NCI-H1105 treated with DMSO at 0.1 percent for 48 hours (cell line): ENCODE measurements around the gene RAP1GDS1.
"Not testable (repeated sequence)": the region's sequence is repeated elsewhere in the genome, so short reads cannot be mapped to it uniquely, and the experiment has no call there.

ENCODE experiments used
- DNase-seq: peaks from one replicate; lab custom pipeline; 2025; lab: John Stamatoyannopoulos, UW

Gene RAP1GDS1

DNA sequence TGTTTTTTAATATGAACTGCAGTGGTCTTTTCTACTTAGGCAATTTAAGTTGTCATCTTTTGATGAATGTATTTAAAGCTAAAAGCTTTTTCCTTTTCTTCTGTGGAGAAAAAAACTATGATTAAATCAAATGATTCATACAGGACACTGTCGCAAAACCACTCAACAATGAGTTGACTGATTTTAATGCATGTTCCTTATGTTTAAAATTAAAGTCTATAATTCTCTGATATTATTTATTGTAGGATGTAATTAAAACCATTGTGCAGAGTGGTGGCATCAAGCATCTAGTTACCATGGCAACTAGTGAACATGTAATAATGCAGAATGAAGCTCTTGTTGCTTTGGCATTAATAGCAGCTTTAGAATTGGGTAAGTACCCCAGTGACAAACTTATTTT is 172.5 kb downstream of the RAP1GDS1 start:
- DNase-seq = no peak

DNA sequence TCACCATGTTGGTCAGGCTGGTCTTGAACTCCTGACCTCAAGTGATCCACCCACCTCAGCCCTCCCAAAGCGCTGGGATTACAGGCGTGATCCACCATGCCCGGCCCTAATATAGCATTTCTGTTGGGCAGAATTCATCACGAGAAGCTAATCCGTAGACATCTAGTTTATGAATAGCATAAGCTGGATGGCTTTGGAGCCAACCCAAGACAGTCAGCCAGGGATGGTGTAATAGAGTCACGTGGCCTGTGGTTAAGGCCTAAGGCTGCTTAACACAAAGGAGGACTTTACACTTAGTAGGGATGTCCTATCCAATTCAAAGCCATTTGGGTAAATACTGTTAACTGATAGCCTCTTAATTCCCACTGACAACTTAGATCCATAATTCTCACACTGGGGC is 173.6 kb downstream of the RAP1GDS1 start:
- DNase-seq = no peak

DNA sequence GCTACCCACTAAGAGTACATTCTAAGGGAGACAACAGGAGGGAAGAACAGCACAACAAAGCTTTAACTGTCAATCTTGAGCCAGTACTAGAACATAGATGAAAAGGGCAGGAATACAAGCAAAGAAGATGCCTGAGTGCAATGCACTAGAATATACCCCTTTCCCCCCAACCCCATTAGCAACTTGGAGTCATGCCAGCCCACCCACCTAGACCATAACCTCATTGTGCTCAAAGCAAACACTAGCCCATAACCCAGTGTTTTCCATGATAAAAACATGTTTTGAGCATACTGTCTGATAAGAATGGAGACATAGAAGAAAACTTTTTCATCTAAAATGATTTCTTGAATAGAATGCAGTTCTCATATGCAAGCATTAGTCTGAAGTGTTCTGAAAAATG is 183.2 kb downstream of the RAP1GDS1 start:
- no peak for DNase-seq

- no peak for DNase-seq
Observed at GRCh38 chr4:98446499-98447375, 185.6 kb downstream of the RAP1GDS1 start.

DNA sequence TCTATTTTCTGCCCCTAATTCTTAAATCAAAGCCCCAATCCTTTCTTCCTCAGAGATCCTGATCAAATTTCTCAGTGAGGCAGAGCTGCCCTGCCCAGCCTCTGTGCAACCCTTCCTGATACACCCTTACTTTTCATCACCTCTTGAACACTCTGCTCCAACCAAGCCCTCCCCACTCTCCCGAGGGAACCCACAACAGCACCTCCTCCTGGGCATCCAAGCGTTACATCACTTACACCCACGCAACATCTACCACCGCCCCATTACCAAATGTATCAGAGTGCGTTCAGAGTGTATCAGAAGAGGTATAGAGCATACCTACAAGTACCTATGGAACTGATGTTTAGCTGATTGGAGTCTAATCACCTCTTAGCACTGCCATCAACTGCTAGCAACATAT is 186.5 kb downstream of the RAP1GDS1 start:
- DNase-seq = no peak

- no peak for DNase-seq
Observed at GRCh38 chr4:98448908-98449307, 187.7 kb downstream of the RAP1GDS1 start.

DNA sequence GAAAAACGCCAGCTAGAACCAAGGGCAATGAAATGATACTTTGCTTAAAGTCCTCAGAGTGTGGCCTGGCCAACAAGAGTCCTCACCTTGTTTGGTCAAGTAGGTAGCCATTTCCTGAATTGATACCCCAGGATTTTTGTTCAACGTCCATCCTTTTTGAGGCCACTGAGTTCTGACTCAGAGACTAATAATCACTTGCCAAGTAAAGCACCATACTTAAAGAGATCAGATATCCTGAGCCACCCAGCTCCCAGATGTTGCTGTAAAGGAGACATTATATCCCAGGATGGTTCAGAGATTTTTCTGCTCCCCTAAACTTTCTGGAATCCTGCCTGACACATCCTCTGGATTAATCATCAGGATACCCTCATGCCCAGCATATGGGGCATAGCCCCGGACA is 190.9 kb downstream of the RAP1GDS1 start:
- DNase-seq = no peak

GRCh38 chr4:98457422-98457821 is 196.2 kb downstream of the RAP1GDS1 start:
- DNase-seq = not testable (repeated sequence)

DNA sequence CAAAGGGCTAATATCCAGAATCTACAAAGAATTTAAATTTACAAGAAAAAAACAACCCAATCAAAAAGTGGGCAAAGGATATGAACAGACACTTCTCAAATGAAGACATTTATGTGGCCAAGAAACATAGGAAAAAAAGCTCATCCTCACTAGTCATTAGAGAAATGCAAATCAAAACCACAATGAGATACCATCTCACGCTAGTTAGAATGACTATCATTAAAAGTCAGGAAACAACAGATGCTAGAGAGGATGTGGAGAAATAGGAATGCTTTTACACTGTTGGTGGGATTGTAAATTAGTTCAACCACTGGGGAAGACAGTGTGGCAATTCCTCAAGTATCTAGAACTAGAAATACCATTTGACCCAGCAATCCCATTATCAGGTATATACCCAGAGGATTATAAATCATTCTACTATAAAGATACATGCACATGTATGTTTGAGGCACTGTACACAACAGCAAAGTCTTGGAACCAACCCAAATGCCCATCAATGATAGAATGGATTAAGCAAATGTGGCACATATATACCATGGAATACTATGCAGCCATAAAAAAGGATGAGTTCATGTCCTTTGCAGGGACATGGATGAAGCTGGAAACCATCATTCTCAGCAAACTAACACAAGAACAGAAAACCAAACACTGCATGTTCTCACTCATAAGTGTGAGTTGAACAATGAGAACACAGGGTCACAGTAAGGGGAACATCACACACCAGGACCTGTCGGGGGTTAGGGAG is 200.1 kb downstream of the RAP1GDS1 start:
- DNase-seq = not testable (repeated sequence)

- no peak for DNase-seq
Observed at GRCh38 chr4:98462487-98462886, 201.3 kb downstream of the RAP1GDS1 start.

DNA sequence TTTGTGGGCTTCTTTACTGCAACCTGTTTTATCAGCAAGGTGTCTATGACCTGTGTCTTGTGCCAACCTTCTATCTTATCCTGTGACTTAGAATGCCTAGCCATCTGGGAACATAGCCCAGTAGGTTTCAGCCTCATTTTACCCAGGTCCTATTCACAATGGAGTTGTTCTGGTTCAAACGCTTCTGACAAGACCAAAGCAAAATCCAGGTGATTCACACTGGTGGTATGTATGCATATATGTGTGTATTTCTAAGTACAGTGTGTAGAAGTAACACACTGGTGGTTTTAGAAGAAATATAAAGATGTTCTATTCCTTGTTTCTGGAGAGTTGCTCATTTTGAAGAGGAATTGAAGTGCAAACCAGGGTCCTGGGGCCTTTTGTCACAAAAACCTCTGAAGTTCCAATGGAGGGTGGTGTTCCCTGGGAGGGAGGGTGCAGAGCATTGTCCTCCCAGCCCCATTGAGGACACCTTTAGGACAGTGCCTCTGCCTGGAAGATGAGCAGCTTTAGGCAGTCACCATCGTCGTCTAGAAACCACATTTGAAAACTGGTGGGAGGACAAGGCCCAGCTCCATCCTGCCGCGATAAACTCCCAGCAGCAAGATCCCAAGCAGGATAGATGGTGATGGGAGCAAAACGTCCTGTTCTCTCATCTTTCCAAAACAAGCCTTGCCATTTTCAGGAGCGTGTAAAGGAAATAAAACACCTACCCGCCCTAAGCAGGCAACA is 205.8 kb downstream of the RAP1GDS1 start:
- DNase-seq = no peak

GRCh38 chr4:98467627-98468072 is 206.5 kb downstream of the RAP1GDS1 start:
- peak; percentile 59 for DNase-seq

DNA sequence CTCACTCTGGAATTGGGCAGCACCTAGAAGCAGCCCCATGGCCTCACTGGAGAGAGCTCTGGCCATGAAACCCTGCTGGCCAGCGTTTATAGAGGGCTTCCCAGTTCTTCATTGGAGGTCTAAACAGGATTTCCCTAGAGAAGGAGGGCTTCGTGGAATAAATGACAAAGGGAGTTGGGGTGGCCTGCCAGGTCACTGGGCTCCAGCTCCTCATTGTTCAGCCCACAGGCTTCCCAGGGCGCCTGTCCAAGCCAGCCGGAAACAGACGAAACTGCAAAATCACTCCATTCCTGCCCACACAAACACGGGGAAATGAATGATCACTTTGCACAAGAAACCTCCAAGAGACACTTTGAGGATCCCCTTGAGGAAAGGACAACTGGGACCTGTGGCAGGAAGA is 207.5 kb downstream of the RAP1GDS1 start:
- DNase-seq = no peak

DNA sequence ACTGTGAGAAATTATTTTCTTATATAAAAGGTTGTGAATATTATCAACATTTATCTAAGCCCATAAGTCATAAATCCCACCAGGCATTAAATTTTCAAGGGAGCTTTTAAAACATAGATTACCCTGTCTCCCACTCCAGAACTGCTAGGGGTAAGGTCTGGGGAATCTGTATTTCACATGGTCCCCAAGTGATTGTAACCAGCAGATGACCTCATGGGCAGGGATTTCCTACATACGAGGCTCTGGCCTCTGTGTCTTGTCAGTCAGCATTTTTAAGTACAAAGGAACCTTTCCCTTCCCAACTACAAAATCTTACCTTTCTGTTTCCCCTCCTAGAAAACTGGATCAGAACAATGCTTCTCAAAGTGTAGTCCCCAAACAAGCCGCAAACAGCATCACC is 208.6 kb downstream of the RAP1GDS1 start:
- no peak for DNase-seq

DNA sequence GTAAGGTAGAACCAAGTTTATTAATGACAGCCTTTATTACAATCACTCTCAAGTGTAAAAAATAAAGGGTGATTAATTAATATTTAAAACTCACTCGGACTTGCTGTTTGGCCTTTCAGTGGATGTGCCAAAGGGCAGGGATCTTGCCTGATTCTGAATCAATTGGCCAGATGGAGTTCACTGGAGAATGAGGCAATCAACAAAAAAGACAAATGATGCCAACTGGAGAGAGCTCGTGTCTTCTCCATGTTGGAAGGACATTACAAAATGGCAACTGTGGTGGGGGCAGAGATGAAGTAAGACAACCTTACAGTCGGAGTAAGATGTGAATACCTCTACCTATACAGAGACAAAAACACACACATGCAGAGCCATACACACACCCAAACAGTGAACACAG is 209.2 kb downstream of the RAP1GDS1 start:
- DNase-seq = no peak

- DNase-seq = no peak
Observed at GRCh38 chr4:98470831-98471230, 209.6 kb downstream of the RAP1GDS1 start.

DNA sequence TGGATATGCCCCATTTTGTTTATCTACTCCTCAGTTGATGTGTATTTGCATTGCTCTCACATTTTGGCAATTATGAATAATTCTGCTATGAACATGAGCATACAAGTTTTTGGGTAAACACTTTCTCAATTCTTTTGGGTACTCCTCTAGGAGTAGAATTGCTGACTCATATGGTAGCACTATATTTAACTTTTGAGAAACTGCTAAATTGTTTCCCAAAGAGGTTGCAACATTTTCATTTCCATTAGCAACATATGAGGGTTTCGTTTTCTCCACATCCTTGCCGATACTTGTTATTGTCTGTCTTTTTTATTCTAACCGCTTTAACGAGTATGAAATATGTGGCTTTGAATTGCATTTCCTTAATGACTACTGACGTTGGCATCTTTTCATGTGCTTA is 211.9 kb downstream of the RAP1GDS1 start:
- DNase-seq = no peak

DNA sequence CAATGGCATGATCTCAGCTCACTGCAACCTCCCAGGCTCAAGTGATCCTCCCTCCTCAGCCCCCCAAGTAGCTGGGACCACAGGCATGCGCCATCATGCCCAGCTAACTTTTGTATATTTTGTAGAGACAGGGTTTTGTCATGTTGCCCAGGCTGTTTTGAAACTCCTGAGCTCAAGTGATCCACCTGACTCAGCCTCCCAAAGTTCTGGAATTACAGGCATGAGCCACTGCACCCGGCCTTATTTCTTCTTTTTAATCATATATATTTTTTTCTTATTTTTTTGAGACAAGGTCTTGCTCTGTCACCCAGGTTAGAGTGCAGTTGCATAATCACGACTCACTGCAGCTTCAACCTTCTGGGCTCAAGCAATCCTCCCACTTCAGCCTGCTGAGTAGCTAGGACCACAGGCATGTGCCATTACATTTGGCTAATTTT is 213.2 kb downstream of the RAP1GDS1 start:
- no peak for DNase-seq

- no peak for DNase-seq
Observed at GRCh38 chr4:98476891-98477290, 215.7 kb downstream of the RAP1GDS1 start.

GRCh38 chr4:98479590-98479989 is 218.4 kb downstream of the RAP1GDS1 start:
- DNase-seq = not testable (repeated sequence)

GRCh38 chr4:98480535-98480934 is 219.4 kb downstream of the RAP1GDS1 start:
- DNase-seq = no peak

GRCh38 chr4:98481167-98481566 is 220.0 kb downstream of the RAP1GDS1 start:
- no peak for DNase-seq

DNA sequence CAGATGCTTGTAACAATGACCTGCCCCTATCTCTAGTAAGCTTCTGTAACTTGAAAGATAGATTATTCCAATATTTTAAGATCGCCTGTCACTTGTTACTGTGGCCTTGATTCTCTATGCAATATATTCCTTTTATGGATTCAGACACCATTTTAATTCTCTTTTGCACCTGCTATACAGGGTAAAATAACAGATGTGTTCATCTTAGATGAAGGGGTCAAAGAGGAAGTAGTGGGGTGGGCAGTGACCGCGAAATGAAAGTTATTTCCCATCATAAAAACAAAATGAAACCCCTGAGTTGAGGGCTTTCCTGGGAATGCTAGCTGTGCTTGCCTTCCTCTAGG is 221.3 kb downstream of the RAP1GDS1 start:
- no peak for DNase-seq
